IMR-90 (cell line): ENCODE data around the gene DGAT2L6. TPM values are rescaled to one million over a fixed set of nuclear protein-coding genes. Genes with fewer than 3 reads are reported as not detected.

Source experiments
- ATAC-seq: fragments of 200-7000 bp; cut with Tn5 transposase; 2 replicates; pipeline ENCODE4 v1.9.1; 2020; ENCODE audit warnings: low read depth, mild to moderate bottlenecking, moderate library complexity
- BruUV-seq: library from RNA; stranded (reverse); fragments of 400-500 nt; replicated peaks from 2 replicates; lab custom pipeline; 2021; lab: Mats Ljungman, UMichigan
- CTCF ChIA-PET: fragments of 300-600 bp; formaldehyde crosslinking; extraction: SDS; loops from one replicate; lab custom pipeline; 2021; ENCODE audit warnings: antibody characterized with exemption; lab: Yijun Ruan, JAX
- POLR2A ChIA-PET: fragments of 300-600 bp; sonication (Branson Sonifier 250); formaldehyde crosslinking; loops from one replicate; lab custom pipeline; 2022; ENCODE audit warnings: antibody characterized with exemption; ENCODE audit not compliant: unreplicated experiment; lab: Charles Lee
- DNase-seq: peaks from one replicate; pipeline ENCODE4 v3.0.0; 2013
- H2AFZ ChIP-seq: replicated peaks from 2 replicates; pipeline ENCODE3; 2013; ENCODE audit warnings: low read length, mild to moderate bottlenecking; ENCODE audit not compliant: poor library complexity
- H2AK5ac ChIP-seq: 2 replicates; pipeline ENCODE4 v1.6.1; 2013; ENCODE audit warnings: low read depth, low read length, inconsistent platforms
- H2AK9ac ChIP-seq: replicated peaks from 2 replicates; pipeline ENCODE3; 2013; ENCODE audit warnings: mild to moderate bottlenecking, low read depth, low read length, moderate library complexity; ENCODE audit not compliant: poor library complexity
- H2BK120ac ChIP-seq: 2 replicates; pipeline ENCODE4 v1.6.1; 2013; ENCODE audit warnings: low read depth, low read length, inconsistent platforms
- H2BK15ac ChIP-seq: 3 replicates; pipeline ENCODE4 v1.6.1; 2013; ENCODE audit warnings: low read depth, low read length, inconsistent platforms
- H2BK20ac ChIP-seq: 2 replicates; pipeline ENCODE4 v1.6.1; 2013; ENCODE audit warnings: low read depth, mild to moderate bottlenecking, inconsistent platforms, low read length, moderate library complexity
- H2BK5ac ChIP-seq: 2 replicates; pipeline ENCODE4 v1.6.1; 2013; ENCODE audit warnings: mild to moderate bottlenecking, low read depth, low read length, inconsistent platforms; ENCODE audit not compliant: poor library complexity, severe bottlenecking
- H3K14ac ChIP-seq: replicated peaks from 2 replicates; pipeline ENCODE4 v1.6.1; 2013; ENCODE audit warnings: low read depth, low read length, inconsistent platforms
- H3K18ac ChIP-seq: 2 replicates; pipeline ENCODE4 v1.6.1; 2013; ENCODE audit warnings: low read depth, low read length, control low read depth
- H3K23ac ChIP-seq: 2 replicates; pipeline ENCODE4 v1.6.1; 2013; ENCODE audit warnings: low read depth, low read length, inconsistent platforms
- H3K27ac ChIP-seq: 2 replicates; pipeline ENCODE4 v1.5.1; 2013; ENCODE audit warnings: mild to moderate bottlenecking, control low read depth, low read length; ENCODE audit not compliant: insufficient read depth
- H3K27me3 ChIP-seq: 2 replicates; pipeline ENCODE4 v1.6.1; 2013; ENCODE audit warnings: low read length; ENCODE audit not compliant: control insufficient read depth, insufficient read depth
- H3K36me3 ChIP-seq: 2 replicates; pipeline ENCODE4 v1.6.1; 2013; ENCODE audit warnings: low read length, mixed read lengths; ENCODE audit not compliant: control insufficient read depth, insufficient read depth
- H3K4ac ChIP-seq: 2 replicates; pipeline ENCODE4 v1.6.1; 2013; ENCODE audit warnings: low read depth, low read length, inconsistent platforms
- H3K4me1 ChIP-seq: 2 replicates; pipeline ENCODE4 v1.6.1; 2013; ENCODE audit warnings: low read length, mixed read lengths; ENCODE audit not compliant: control insufficient read depth, insufficient read depth
- H3K4me2 ChIP-seq: 2 replicates; pipeline ENCODE4 v1.6.1; 2013; ENCODE audit warnings: low read depth, mild to moderate bottlenecking, control low read depth, low read length, moderate library complexity
- H3K4me3 ChIP-seq: 2 replicates; pipeline ENCODE4 v1.5.1; 2013; ENCODE audit warnings: low read depth, mild to moderate bottlenecking, control low read depth, low read length, moderate library complexity; ENCODE audit not compliant: insufficient read depth
- H3K56ac ChIP-seq: 2 replicates; pipeline ENCODE4 v1.6.1; 2013; ENCODE audit warnings: low read length, inconsistent platforms; ENCODE audit not compliant: insufficient read depth; ENCODE audit errors: extremely low read depth
- H3K79me1 ChIP-seq, 2 experiments: 2 replicates each; pipeline ENCODE4 v1.6.1; 2013; ENCODE audit warnings: low read length in 2 of 2, inconsistent platforms in 1 of 2, low read depth in 1 of 2
- H3K9ac ChIP-seq: 2 replicates; pipeline ENCODE4 v1.6.1; 2013; ENCODE audit warnings: low read depth, low read length, control low read depth
- H3K9me1 ChIP-seq: 2 replicates; pipeline ENCODE4 v1.6.1; 2013; ENCODE audit warnings: low read length, inconsistent platforms; ENCODE audit not compliant: insufficient read depth
- H3K9me3 ChIP-seq: 2 replicates; pipeline ENCODE4 v1.6.1; 2013; ENCODE audit warnings: low read length; ENCODE audit not compliant: control insufficient read depth, insufficient read depth
- H4K20me1 ChIP-seq: 2 replicates; pipeline ENCODE4 v1.6.1; 2013; ENCODE audit warnings: low read length, inconsistent platforms; ENCODE audit not compliant: insufficient read depth
- H4K5ac ChIP-seq: 2 replicates; pipeline ENCODE4 v1.6.1; 2013; ENCODE audit warnings: mild to moderate bottlenecking, low read depth, low read length, control low read depth
- H4K8ac ChIP-seq, 2 experiments: 2 replicates each; pipeline ENCODE4 v1.6.1; 2013; ENCODE audit warnings: low read depth in 2 of 2, low read length in 2 of 2, control low read depth in 1 of 2, inconsistent platforms in 1 of 2
- H4K91ac ChIP-seq: 2 replicates; pipeline ENCODE4 v1.6.1; 2013; ENCODE audit warnings: low read depth, low read length, inconsistent platforms; ENCODE audit not compliant: insufficient read depth
- MAZ ChIP-seq: IDR thresholded peaks from 2 replicates; pipeline ENCODE4 v1.6.1; 2012; ENCODE audit warnings: low read depth, mild to moderate bottlenecking, low read length, improper control_type of control experiment, moderate library complexity, borderline replicate concordance
- NFE2L2 ChIP-seq: fragments of 150-350 bp; IDR thresholded peaks from 2 replicates; pipeline ENCODE4 v1.6.1; 2016; ENCODE audit warnings: low read depth, mild to moderate bottlenecking, low read length
- SMC3 ChIP-seq: fragments of 150-350 bp; IDR thresholded peaks from 2 replicates; pipeline ENCODE4 v1.6.1; 2016; ENCODE audit warnings: low read depth, mild to moderate bottlenecking, antibody characterized with exemption, low read length, moderate library complexity
- WGBS, 2 experiments: methylation state at CpG; one replicate each; pipeline versions ENCODE4 v1.1.5 to v1.1.7; 2013; ENCODE audit warnings: missing lambda C conversion rate in 2 of 2; ENCODE audit not compliant: insufficient read length in 1 of 2; ENCODE audit errors: extremely low coverage in 2 of 2; 5-methylcytosine and 5-hydroxymethylcytosine counted together
- dilution Hi-C: fragments of 300-500 bp; cut with HindIII; formaldehyde crosslinking; loops from one replicate; pipeline ENCODE4 v1.14.3; 2018; ENCODE audit warnings: low sequenced_read_pairs; ENCODE audit not compliant: unreplicated experiment
- in situ Hi-C: fragments of 300-500 bp; cut with MboI; formaldehyde crosslinking; loops from 3 replicates; pipeline ENCODE4 v1.14.3; 2019; ENCODE audit warnings: low sequenced_read_pairs, inconsistent platforms, mixed read lengths
- intact Hi-C: fragments of 100-400 bp; cut with micrococcal nuclease; formaldehyde crosslinking; loops from 2 replicates; pipeline ENCODE4 v1.10.0; 2022
- polyA plus RNA-seq, 3 experiments: library from polyadenylated mRNA; depleted of rRNA; stranded (reverse); fragments of >200 nt; gene quantifications; 2 replicates each; pipeline ENCODE4 v1.2.3, GENCODE V29; 2012; ENCODE audit warnings: low replicate concordance in 1 of 3
- total RNA-seq: library from RNA; depleted of rRNA; stranded (reverse); fragments of >200 nt; gene quantifications from 2 replicates; pipeline ENCODE4 v1.2.3, GENCODE V29; 2012

The DGAT2L6 gene
- total and polyA plus RNA-seq, 2 of the 4 experiments (the other 2 are of a cell fraction): not detected

GRCh38 chrX:70138622-70139021 lies 38.7 kb upstream of the DGAT2L6 start:
- Histone ChIP-seq H3K56ac (no peak overlapping the region), H3K9ac (no peak overlapping the region), H3K23ac (no peak overlapping the region), H4K20me1 (no peaks in the 10 kb centered on the region; the same call in 1 of the 2 replicates), H3K4me3 (no peak overlapping the region), H3K36me3 (peaks cover 1% of the 10 kb centered on the region; the same call in 1 of the 2 replicates), H3K4me2 (no peak overlapping the region), H3K14ac (no peak overlapping the region), H3K27ac (no peak overlapping the region), H2BK15ac (no peak overlapping the region), H3K9me3 (no peaks in the 10 kb centered on the region), H2BK20ac (no peak overlapping the region), H3K4ac (no peak overlapping the region), H4K91ac (no peak overlapping the region), H3K18ac (no peak overlapping the region), H2AFZ (no peak overlapping the region), H4K5ac (no peak overlapping the region), H2AK9ac (no peak overlapping the region), H3K4me1 (no peaks in the 10 kb centered on the region), H3K79me1 (peaks cover 5 to 24% of the 10 kb centered on the region in 2 experiments; a peak in 2 of 4 replicates), H2BK5ac (no peak overlapping the region), H2BK120ac (no peak overlapping the region), H2AK5ac (no peak overlapping the region), H4K8ac (no peak overlapping the region), H3K27me3 (no peaks in the 10 kb centered on the region; the same call in 1 of the 2 replicates), H3K9me1 (no peaks in the 10 kb centered on the region)
- in situ Hi-C loops: no loop called here
- BruUV-seq: no TSS peak
- ChIA-PET POLR2A (no interaction called here), CTCF (interaction anchor here (0.5 kb wide), 1 partner anchor 11 kb away, joined by 5 read pairs; no protein-coding TSS in a partner anchor)
- ATAC-seq: no peak
- DNase-seq: no peak
- no CpG with 5 or more reads among the region's 2 CpGs for WGBS, 2 experiments
- intact Hi-C loops: no loop called here
- dilution Hi-C loops: no loop called here
- no peak for TF ChIP-seq SMC3
- no peak for TF ChIP-seq MAZ
- no peak for TF ChIP-seq NFE2L2
